Stimulated activated CD8-positive, alpha-beta memory T cell treated with anti-CD3 and anti-CD28 coated beads, Interleukin-15, amount 100 ng/mL, for 48 hours (primary cell): ENCODE results near the gene CPM.
"Not testable (repeated sequence)": the region's sequence is repeated elsewhere in the genome, so short reads cannot be mapped to it uniquely, and the experiment has no call there.

Experiments used
- DNase-seq, 2 donors: peaks; one replicate each; pipeline ENCODE4 v3.0.0-alpha.2; 2020; ENCODE audit warnings: low read depth in 2 of 2

Gene CPM

DNA sequence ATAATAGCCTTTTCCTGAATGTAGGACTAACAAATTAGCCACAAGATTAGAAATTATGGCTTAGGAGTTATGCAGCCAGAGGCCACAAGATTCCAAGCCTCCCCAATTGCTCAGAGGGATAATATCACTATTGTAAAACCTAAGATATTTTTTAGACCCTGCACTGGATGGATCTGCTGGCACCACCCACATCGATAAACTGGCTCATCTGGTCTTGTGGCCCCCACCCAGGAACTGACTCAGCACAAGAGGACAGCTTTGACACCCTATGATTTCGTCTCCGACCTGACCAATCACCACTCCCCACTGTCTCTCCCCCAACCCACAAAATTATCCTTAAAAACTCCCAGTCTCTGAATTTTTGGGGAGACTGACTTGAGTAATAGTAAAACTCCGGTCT lies 54.7 kb downstream of the CPM start:
- no peak for DNase-seq

DNA sequence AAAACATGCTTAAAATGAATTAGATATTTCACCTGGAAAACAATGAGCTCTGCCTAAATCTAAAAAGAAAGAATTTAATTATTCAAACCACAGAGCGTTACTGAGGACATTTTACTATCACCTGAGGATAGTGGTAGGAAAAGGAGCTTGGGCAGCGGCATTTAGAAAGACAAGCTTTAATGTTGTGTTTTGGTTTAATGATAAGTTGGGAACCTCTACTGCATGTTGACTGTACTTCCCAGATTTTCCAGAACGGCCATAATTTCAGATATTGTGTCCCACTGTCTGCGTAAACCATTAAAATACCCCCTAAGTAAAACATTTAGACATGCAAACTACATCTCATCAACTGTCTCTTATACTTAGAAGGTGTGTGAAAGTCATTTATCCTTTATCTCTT lies 55.4 kb downstream of the CPM start:
- DNase-seq, result no peak

GRCh38 chr12:68876461-68876860 lies 56.5 kb downstream of the CPM start:
- no peak for DNase-seq

GRCh38 chr12:68873316-68873715 lies 59.7 kb downstream of the CPM start:
- no peak for DNase-seq

GRCh38 chr12:68871921-68872320 lies 61.0 kb downstream of the CPM start:
- no peak for DNase-seq

DNA sequence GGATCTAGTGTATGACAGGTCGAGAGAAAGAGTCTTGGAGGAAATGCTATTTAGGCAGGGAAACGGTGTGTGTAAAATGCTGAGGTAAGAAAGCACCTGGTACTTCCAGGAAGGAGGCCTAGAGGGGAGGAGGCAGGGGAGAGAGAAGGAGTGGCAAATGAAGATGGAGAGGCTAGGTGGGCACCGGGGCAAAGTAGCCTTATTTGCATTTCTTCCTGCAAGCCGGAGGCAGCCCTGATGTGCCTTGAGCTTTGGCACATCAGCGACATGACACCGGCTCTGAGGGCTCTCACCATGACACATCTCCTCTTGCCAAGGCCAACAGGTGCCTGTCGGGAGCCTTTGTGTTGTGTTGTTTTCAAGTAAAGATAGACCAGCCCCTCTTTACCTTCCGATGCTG lies 61.6 kb downstream of the CPM start:
- DNase-seq, result no peak

- DNase-seq, result no peak
These were observed 62.5 kb downstream of the CPM start for GRCh38 chr12:68870443-68870842.

DNA sequence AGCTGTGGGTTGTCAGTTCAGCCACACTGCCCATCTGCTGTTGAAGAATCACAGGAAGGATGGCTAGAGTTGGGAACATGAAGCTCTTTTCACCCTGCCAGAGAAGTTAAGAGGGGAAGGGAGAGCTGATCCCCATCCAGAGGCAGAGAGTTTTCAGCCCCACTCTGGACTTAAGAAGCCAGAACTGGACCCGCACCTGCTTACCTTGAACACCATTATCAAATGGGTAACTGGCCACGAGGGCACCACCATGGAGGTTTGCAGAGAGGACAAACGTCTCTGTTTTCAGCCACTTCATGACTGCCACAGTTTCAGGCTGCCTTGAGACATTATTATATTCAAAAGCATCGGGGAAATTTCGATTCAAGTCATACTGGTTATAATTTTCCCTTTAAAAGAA lies 63.0 kb downstream of the CPM start:
- no peak for DNase-seq

DNA sequence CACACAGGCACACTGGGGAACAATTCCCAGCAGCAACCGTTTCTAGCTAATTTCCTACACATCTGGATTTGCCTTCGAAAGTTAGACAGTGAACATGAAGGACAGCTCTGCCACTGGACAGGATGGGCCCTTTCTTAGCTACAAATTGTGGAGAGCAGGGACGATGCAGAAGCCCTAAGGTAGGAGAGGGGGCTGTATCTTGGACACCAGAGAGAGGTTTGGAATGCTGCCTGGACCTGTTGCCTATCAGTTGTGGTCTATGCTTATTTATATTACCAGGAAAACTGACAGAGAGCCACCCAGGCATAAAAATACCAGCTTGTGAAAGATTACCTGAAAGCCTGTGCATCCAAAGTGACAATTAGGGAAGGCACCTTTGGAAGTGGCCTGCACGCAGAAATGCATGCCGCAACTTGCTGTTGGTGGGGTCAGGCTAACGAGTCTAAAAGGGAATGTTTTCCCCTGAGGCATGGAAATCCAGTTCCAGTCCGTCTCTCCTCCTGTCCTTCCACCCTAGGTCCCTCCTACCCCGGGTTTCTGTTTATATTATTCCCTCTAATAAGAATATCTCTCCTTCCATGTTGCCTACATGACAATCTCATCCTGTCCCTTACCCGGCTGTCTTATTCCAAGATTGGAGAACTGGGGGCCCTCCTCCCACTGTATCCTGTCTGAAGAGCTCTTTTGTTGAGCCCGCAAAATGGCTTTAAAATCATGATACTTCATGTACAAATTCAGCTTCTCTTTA lies 64.8 kb downstream of the CPM start:
- DNase-seq, result no peak

DNA sequence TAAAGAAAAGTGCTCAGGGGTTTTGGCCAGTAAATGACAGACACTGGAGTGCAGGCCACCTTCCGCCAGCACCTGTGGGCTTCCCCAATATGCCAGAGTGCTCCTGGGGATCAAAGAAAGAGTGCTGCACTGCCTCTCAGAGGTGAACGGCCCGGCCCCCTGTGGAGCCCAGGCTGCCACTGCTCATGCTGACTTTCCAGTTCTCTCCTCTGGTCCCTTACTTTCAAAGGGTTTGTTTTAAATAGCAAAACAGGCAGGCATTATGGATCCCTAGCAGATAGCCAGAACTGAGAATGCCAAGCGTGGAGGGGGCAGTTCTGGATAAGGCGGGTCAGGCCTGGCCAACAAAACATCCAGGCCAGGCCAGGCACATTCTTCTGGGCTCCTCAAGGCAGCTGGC lies 65.4 kb downstream of the CPM start:
- DNase-seq, result no peak

DNA sequence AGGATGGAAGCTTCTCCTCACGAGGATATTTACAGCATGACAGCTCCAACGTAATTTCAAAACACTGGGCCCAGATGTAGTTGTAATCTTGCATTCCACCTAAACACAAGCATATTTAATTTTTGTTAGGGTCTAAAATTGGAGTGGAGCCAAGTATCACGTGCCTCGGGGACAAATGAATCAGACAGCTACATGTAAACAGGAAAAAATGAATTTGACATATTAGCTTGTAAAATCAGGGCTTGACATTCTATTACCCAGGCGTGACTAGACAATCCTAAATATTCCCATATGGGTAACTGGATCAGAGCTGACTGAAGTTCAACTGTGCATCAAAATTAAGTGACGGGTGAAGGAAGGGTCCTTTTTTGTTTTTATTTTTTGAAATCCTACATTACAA lies 66.0 kb downstream of the CPM start:
- no peak for DNase-seq

- no peak for DNase-seq
These were observed 67.4 kb downstream of the CPM start for GRCh38 chr12:68865399-68866164.

- DNase-seq, result no peak
These were observed 68.4 kb downstream of the CPM start for GRCh38 chr12:68864604-68865003.

- DNase-seq, result not testable (repeated sequence)
These were observed 69.0 kb downstream of the CPM start for GRCh38 chr12:68863886-68864454.

- DNase-seq, result no peak
These were observed 69.7 kb downstream of the CPM start for GRCh38 chr12:68863109-68863770.

- no peak for DNase-seq
These were observed 71.1 kb downstream of the CPM start for GRCh38 chr12:68861890-68862289.

GRCh38 chr12:68856510-68856909 lies 76.5 kb downstream of the CPM start:
- no peak for DNase-seq

DNA sequence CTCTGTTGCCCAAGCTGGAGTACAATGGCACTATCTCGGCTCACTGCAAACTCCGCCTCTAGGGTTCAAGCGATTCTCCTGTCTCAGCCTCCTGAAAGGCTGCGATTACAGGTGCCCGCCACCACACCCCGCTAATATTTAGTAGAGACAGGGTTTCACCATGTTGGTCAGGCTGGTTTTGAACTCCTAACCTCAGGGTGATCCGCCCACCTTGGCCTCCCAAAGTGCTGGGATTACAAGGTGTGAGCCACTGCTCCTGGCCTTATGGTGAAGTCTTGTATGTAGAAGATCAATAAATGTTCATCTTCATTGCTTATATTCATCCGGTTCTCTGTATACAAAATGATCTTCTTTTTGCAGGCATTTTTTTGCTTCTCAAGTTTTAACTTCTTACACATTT lies 77.2 kb downstream of the CPM start:
- no peak for DNase-seq

DNA sequence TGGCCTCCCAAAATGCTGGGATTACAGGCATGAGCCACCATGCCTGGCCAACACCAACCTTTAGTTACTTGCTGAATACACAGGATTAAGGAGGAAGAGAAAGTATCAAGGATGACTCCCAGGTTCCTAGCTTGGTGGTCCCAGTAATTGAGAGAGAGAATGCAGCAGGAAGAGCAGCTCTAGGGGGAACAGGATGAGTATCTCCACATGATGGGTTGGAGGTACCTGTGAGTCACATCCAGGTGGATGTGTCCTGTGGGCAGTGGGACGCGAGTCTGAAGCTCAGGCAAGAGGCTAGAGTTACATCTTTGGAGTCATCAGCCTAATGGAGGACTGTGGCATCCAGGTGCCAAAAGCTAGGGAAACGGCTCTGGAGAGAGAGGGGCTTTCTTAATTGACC lies 77.9 kb downstream of the CPM start:
- no peak for DNase-seq

DNA sequence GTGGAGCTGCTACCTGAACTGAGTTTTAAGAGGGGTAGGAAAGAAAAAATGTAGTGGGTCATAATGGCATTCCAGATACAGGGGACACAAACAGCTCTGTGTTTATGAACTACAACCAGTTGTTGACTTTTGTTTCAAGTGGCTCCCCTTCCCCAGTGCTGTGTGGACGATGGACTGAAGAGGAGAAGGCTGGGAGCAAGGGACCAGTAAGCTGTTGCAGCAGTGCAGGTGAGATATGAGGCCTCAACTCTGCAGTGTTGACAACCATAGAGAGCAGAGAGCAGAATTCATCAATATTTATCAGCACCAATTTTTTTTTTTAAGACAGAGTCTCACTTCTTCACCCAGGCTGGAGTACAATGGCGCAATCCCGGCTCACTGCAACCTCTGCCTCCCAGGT lies 78.4 kb downstream of the CPM start:
- DNase-seq, result no peak

- DNase-seq, result no peak
These were observed 78.9 kb downstream of the CPM start for GRCh38 chr12:68854078-68854468.

DNA sequence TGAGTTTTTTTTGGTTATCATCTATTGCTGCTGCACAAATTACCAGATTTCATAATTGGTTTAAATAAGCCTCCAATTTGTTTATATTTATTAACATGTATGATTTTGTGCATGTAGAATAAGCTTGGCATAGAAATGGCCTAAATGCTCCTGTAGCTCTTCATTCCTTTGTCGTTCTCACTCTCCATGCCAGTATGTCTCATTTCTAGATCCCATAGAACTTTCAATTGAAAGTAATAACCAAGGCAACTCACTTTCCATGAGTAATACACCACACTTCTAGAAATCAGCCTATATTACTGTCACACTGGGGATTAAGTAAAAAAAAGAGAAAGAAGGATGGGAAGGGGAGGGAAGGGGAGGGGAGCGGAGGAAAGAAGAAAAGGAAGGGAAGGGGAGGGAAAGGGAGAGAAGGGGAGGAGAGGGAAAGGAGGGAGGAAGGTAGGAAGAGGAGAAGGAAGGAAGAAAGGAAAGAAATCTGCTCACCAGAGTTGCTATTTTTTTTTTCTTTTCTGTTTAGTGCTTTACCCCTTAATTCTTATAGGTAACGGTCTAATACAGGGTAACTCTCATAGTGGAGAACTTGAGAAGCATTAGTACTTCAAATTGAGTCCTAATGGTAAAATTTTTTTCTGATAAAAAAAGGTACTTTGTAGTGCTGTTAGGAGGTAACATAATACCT lies 79.4 kb downstream of the CPM start:
- DNase-seq, result no peak
